Body of pancreas (tissue), 4 donors: Measurements from ENCODE around the gene EFNA1. TPM values are rescaled to one million over a fixed set of nuclear protein-coding genes. Genes with fewer than 3 reads are reported as not detected.
A peak's percentile ranks its signal among the peaks of the same experiment; 100 is the strongest.

Source experiments
- ATAC-seq: fragments of 150-250 bp; one replicate; pipeline ENCODE4 v1.9.1; 2016
- DNase-seq, 4 donors: peaks; one replicate each; pipeline ENCODE4 v3.0.0-alpha.2; 2019
- H3K27ac ChIP-seq, 4 donors: fragments of 200-600 bp; sonication (generic); 1 replicate in 3 of 4; 2 replicates in 1 of 4; pipeline versions ENCODE4 v1.5.1 to v1.6.1; 2016 to 2019; ENCODE audit warnings: mild to moderate bottlenecking in 1 of 4, mixed read lengths in 1 of 4, moderate library complexity in 1 of 4
- H3K27me3 ChIP-seq, 2 donors: fragments of 200-600 bp; sonication (generic); one replicate each; pipeline ENCODE4 v1.6.0; 2016; ENCODE audit warnings: mild to moderate bottlenecking in 1 of 2
- H3K36me3 ChIP-seq, 2 donors: fragments of 200-600 bp; sonication (generic); replicated peaks in 1 of 2; 2 replicates each; pipeline ENCODE4 v1.5.1; 2016; ENCODE audit warnings: low read depth in 2 of 2; ENCODE audit not compliant: insufficient read depth in 1 of 2
- H3K4me1 ChIP-seq: fragments of 200-600 bp; sonication (generic); one replicate; pipeline ENCODE4 v1.6.0; 2016
- H3K4me3 ChIP-seq, 2 donors: fragments of 200-600 bp; sonication (generic); 1 replicate in 1 of 2; 2 replicates in 1 of 2; pipeline ENCODE4 v1.5.1; 2016 to 2019
- H3K9me3 ChIP-seq, 3 donors: fragments of 200-600 bp; sonication (generic); 1 replicate in 2 of 3; 2 replicates in 1 of 3; pipeline ENCODE4 v1.5.1; 2016
- POLR2A ChIP-seq, 3 donors: fragments of 450-650 bp; IDR thresholded peaks; one replicate each; pipeline ENCODE4 v1.6.1; 2016; ENCODE audit warnings: antibody characterized with exemption in 3 of 3, mild to moderate bottlenecking in 2 of 3
- WGBS, 2 donors: methylation state at CpG; one replicate each; pipeline ENCODE4 v1.1.5; 2017; 5-methylcytosine and 5-hydroxymethylcytosine counted together
- intact Hi-C: fragments of 100-400 bp; cut with DNase I; formaldehyde crosslinking; loops from one replicate; pipeline ENCODE4 v1.15.1; 2023
- total RNA-seq, 2 donors: library from RNA; depleted of rRNA; stranded (reverse); fragments of >200 nt; gene quantifications; one replicate each; pipeline ENCODE4 v1.1.0, GENCODE V29; 2016
- TF ChIP-seq, protein P1 (sequence below), 7 experiments: fragments of 450-650 bp in 4 of 7; fragments of 200-600 bp in 3 of 7; sonication (generic) in 3 of 7; IDR thresholded peaks; one replicate each; pipeline ENCODE4 v1.5.1; 2016 to 2019; ENCODE audit warnings: antibody characterized with exemption in 7 of 7

The EFNA1 gene
- total RNA-seq, 2 donors from 2014 or later, result 10.5 to 20.2 TPM

DNA sequence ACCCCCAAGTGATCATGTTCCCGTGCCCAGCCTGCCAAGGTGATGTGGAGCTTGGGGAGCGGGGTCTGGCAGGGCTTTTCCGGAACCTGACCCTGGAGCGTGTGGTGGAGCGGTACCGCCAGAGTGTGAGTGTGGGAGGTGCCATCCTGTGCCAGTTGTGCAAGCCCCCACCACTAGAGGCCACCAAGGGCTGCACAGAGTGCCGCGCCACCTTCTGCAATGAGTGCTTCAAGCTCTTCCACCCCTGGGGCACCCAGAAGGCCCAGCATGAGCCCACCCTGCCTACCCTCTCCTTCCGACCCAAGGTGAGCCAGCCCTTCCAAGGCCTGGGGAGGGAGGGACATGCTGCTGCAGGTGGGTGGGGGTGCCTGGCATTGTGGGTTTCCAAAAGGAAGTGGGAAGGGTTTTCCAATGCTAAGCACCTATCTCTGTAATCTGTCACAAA lies 48.3 kb downstream of the EFNA1 start:
- Histone ChIP-seq H3K36me3 (no peaks in the 10 kb centered on the region), H3K27ac (no peak overlapping the region), H3K4me3 (no peak overlapping the region), H3K27me3 (no peaks in the 10 kb centered on the region), H3K4me1 (peaks cover 19% of the 10 kb centered on the region), H3K9me3 (no peaks in the 10 kb centered on the region)
- peak; percentile 25 to 49 (median 36) for DNase-seq
- 53 to 55% methylated on average over 8 to 9 of the region's 9 CpGs for WGBS, 2 donors
- ATAC-seq, result no peak
- intact Hi-C loops, result loop anchor here (10.0 kb wide), 1 partner anchor 49 kb away; no protein-coding TSS in a partner anchor
- TF ChIP-seq, protein P1, sequence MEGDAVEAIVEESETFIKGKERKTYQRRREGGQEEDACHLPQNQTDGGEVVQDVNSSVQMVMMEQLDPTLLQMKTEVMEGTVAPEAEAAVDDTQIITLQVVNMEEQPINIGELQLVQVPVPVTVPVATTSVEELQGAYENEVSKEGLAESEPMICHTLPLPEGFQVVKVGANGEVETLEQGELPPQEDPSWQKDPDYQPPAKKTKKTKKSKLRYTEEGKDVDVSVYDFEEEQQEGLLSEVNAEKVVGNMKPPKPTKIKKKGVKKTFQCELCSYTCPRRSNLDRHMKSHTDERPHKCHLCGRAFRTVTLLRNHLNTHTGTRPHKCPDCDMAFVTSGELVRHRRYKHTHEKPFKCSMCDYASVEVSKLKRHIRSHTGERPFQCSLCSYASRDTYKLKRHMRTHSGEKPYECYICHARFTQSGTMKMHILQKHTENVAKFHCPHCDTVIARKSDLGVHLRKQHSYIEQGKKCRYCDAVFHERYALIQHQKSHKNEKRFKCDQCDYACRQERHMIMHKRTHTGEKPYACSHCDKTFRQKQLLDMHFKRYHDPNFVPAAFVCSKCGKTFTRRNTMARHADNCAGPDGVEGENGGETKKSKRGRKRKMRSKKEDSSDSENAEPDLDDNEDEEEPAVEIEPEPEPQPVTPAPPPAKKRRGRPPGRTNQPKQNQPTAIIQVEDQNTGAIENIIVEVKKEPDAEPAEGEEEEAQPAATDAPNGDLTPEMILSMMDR (IDR thresholded peaks at IDR 0.05), result peak in 1 of 7 experiments; percentile 12
- no peak for TF ChIP-seq POLR2A (IDR thresholded peaks at IDR 0.05)

DNA sequence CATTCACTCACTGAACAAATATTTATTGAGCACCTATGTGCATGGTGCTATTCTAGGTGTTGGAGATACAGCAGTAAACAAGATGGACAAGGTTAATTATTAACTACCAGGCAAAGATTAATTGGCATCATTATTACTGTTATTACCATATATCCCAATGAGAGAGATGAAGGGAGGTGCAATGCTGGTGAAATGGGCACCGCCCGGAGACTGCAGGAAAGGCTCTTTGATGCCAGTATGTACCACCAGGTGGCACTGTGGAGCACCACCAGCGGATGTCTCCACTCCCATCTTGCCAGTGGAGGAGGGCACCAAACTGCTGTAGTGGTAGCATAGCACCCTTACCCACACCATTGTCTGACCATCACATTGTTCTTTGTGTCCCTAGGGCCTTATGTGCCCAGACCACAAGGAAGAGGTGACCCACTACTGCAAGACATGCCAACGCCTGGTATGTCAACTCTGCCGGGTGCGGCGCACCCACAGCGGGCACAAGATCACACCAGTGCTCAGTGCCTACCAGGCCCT lies 48.9 kb downstream of the EFNA1 start:
- intact Hi-C loops, result loop anchor here (10.0 kb wide), 1 partner anchor 48 kb away; no protein-coding TSS in a partner anchor
- Histone ChIP-seq H3K4me1 (peaks cover 19% of the 10 kb centered on the region), H3K27me3 (no peaks in the 10 kb centered on the region), H3K27ac (peak overlapping the region in 3 of 4 donors; percentile 12 to 54 (median 22)), H3K4me3 (no peak overlapping the region), H3K9me3 (no peaks in the 10 kb centered on the region), H3K36me3 (no peaks in the 10 kb centered on the region)
- WGBS, 2 donors, result 0 to 59% methylated on average over 2 to 8 of the region's 8 CpGs
- TF ChIP-seq POLR2A (IDR thresholded peaks at IDR 0.05), result no peak
- TF ChIP-seq, protein P1 (IDR thresholded peaks at IDR 0.05), result peak; percentile 84 to 96 (median 92)
- ATAC-seq, result peak; percentile 72
- DNase-seq, result peak; percentile 87 to 92 (median 90)

DNA sequence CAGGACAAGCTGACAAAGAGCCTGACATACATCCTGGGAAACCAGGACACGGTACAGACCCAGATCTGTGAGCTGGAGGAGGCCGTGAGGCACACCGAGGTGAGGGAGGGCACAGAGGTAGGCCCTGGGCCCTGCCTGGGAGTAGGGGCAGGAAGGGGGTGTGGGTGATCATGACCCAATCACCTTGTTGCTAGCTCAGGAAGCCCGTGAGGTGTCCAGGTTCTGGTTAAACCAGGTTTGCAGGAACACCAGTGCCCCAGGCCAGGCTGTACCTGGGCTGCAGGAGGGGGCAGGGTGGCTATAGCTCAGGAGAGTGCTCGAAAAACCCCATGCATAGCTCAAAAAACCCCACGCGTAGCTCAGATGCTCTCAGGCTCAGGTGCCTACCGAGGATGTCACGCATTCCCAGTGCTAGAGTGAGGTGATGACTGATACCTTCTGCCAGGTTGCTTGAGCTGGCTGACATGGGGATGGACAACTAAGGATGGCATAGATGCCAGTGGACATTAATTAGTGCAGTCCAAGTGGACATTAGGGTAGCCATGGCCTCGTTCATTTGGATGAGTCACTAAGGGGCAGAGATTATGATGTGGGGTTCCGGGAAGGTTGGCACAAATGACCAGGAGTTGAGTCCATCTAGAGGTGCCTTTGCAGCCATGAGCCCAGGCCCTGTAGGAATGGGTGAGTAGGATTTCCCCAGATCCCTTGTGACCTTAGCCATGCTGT lies 49.7 kb downstream of the EFNA1 start:
- intact Hi-C loops, result loop anchor here (10.0 kb wide), 1 partner anchor 47 kb away; no protein-coding TSS in a partner anchor
- no peaks in the 10 kb centered on the region for H3K27me3 ChIP-seq
- H3K4me3 ChIP-seq, result no peak overlapping the region
- 57 to 66% methylated on average over 9 to 11 of the region's 11 CpGs for WGBS, 2 donors
- peaks cover 14% of the 10 kb centered on the region for H3K4me1 ChIP-seq
- ATAC-seq (no peak), DNase-seq (peak in 2 of 4 donors; percentile 12 to 73)
- H3K36me3 ChIP-seq, result no peaks in the 10 kb centered on the region
- H3K27ac ChIP-seq, result peak overlapping the region in 3 of 4 donors; percentile 12 to 54 (median 22)
- no peaks in the 10 kb centered on the region for H3K9me3 ChIP-seq
- TF ChIP-seq, protein P1 (IDR thresholded peaks at IDR 0.05), result no peak
- no peak for TF ChIP-seq POLR2A (IDR thresholded peaks at IDR 0.05)

DNA sequence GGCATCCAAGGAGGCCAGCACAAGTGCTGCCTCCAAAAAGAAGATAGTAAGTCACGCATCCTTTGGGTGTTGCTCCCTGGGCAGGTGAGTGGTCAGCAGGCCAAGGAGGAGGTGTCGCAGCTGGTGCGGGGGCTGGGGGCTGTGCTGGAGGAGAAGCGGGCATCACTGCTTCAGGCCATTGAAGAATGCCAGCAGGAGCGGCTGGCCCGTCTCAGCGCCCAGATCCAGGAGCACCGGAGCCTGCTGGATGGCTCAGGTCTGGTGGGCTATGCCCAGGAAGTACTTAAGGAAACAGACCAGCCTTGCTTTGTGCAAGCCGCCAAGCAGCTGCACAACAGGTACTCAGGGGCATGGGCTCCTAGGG lies 50.2 kb downstream of the EFNA1 start:
- H3K4me1 ChIP-seq, result peaks cover 11% of the 10 kb centered on the region
- no peaks in the 10 kb centered on the region for H3K27me3 ChIP-seq
- no peak overlapping the region for H3K4me3 ChIP-seq
- 94 to 100% methylated on average over 7 to 9 of the region's 9 CpGs for WGBS, 2 donors
- no peaks in the 10 kb centered on the region for H3K9me3 ChIP-seq
- H3K27ac ChIP-seq, result no peak overlapping the region
- ATAC-seq (no peak), DNase-seq (peak in 1 of 4 donors; percentile 12)
- TF ChIP-seq, protein P1 (IDR thresholded peaks at IDR 0.05), result no peak
- no peak for TF ChIP-seq POLR2A (IDR thresholded peaks at IDR 0.05)
- no peaks in the 10 kb centered on the region for H3K36me3 ChIP-seq
- intact Hi-C loops, result loop anchor here (10.0 kb wide), 1 partner anchor 47 kb away; no protein-coding TSS in a partner anchor
